IMR-90 (cell line): ENCODE measurements around the gene LAMC2. TPM values are rescaled to one million over a fixed set of nuclear protein-coding genes. Genes with fewer than 3 reads are reported as not detected.

Experiments
- ATAC-seq: fragments of 200-7000 bp; cut with Tn5 transposase; 2 replicates; pipeline ENCODE4 v1.9.1; 2020; ENCODE audit warnings: low read depth, mild to moderate bottlenecking, moderate library complexity
- BruUV-seq: library from RNA; stranded (reverse); fragments of 400-500 nt; replicated peaks from 2 replicates; lab custom pipeline; 2021; lab: Mats Ljungman, UMichigan
- CTCF ChIA-PET: fragments of 300-600 bp; formaldehyde crosslinking; extraction: SDS; loops from one replicate; lab custom pipeline; 2021; ENCODE audit warnings: antibody characterized with exemption; lab: Yijun Ruan, JAX
- POLR2A ChIA-PET: fragments of 300-600 bp; sonication (Branson Sonifier 250); formaldehyde crosslinking; loops from one replicate; lab custom pipeline; 2022; ENCODE audit warnings: antibody characterized with exemption; ENCODE audit not compliant: unreplicated experiment; lab: Charles Lee
- DNase-seq: peaks from one replicate; pipeline ENCODE4 v3.0.0; 2013
- H2AFZ ChIP-seq: replicated peaks from 2 replicates; pipeline ENCODE3; 2013; ENCODE audit warnings: low read length, mild to moderate bottlenecking; ENCODE audit not compliant: poor library complexity
- H2AK5ac ChIP-seq: 2 replicates; pipeline ENCODE4 v1.6.1; 2013; ENCODE audit warnings: low read depth, low read length, inconsistent platforms
- H2AK9ac ChIP-seq: replicated peaks from 2 replicates; pipeline ENCODE3; 2013; ENCODE audit warnings: mild to moderate bottlenecking, low read depth, low read length, moderate library complexity; ENCODE audit not compliant: poor library complexity
- H2BK120ac ChIP-seq: 2 replicates; pipeline ENCODE4 v1.6.1; 2013; ENCODE audit warnings: low read depth, low read length, inconsistent platforms
- H2BK15ac ChIP-seq: 3 replicates; pipeline ENCODE4 v1.6.1; 2013; ENCODE audit warnings: low read depth, low read length, inconsistent platforms
- H2BK20ac ChIP-seq: 2 replicates; pipeline ENCODE4 v1.6.1; 2013; ENCODE audit warnings: low read depth, mild to moderate bottlenecking, inconsistent platforms, low read length, moderate library complexity
- H2BK5ac ChIP-seq: 2 replicates; pipeline ENCODE4 v1.6.1; 2013; ENCODE audit warnings: mild to moderate bottlenecking, low read depth, low read length, inconsistent platforms; ENCODE audit not compliant: poor library complexity, severe bottlenecking
- H3K14ac ChIP-seq: replicated peaks from 2 replicates; pipeline ENCODE4 v1.6.1; 2013; ENCODE audit warnings: low read depth, low read length, inconsistent platforms
- H3K18ac ChIP-seq: 2 replicates; pipeline ENCODE4 v1.6.1; 2013; ENCODE audit warnings: low read depth, low read length, control low read depth
- H3K23ac ChIP-seq: 2 replicates; pipeline ENCODE4 v1.6.1; 2013; ENCODE audit warnings: low read depth, low read length, inconsistent platforms
- H3K27ac ChIP-seq: 2 replicates; pipeline ENCODE4 v1.5.1; 2013; ENCODE audit warnings: mild to moderate bottlenecking, control low read depth, low read length; ENCODE audit not compliant: insufficient read depth
- H3K27me3 ChIP-seq: 2 replicates; pipeline ENCODE4 v1.6.1; 2013; ENCODE audit warnings: low read length; ENCODE audit not compliant: control insufficient read depth, insufficient read depth
- H3K36me3 ChIP-seq: 2 replicates; pipeline ENCODE4 v1.6.1; 2013; ENCODE audit warnings: low read length, mixed read lengths; ENCODE audit not compliant: control insufficient read depth, insufficient read depth
- H3K4ac ChIP-seq: 2 replicates; pipeline ENCODE4 v1.6.1; 2013; ENCODE audit warnings: low read depth, low read length, inconsistent platforms
- H3K4me1 ChIP-seq: 2 replicates; pipeline ENCODE4 v1.6.1; 2013; ENCODE audit warnings: low read length, mixed read lengths; ENCODE audit not compliant: control insufficient read depth, insufficient read depth
- H3K4me2 ChIP-seq: 2 replicates; pipeline ENCODE4 v1.6.1; 2013; ENCODE audit warnings: low read depth, mild to moderate bottlenecking, control low read depth, low read length, moderate library complexity
- H3K4me3 ChIP-seq: 2 replicates; pipeline ENCODE4 v1.5.1; 2013; ENCODE audit warnings: low read depth, mild to moderate bottlenecking, control low read depth, low read length, moderate library complexity; ENCODE audit not compliant: insufficient read depth
- H3K56ac ChIP-seq: 2 replicates; pipeline ENCODE4 v1.6.1; 2013; ENCODE audit warnings: low read length, inconsistent platforms; ENCODE audit not compliant: insufficient read depth; ENCODE audit errors: extremely low read depth
- H3K79me1 ChIP-seq, 2 experiments: 2 replicates each; pipeline ENCODE4 v1.6.1; 2013; ENCODE audit warnings: low read length in 2 of 2, inconsistent platforms in 1 of 2, low read depth in 1 of 2
- H3K9ac ChIP-seq: 2 replicates; pipeline ENCODE4 v1.6.1; 2013; ENCODE audit warnings: low read depth, low read length, control low read depth
- H3K9me1 ChIP-seq: 2 replicates; pipeline ENCODE4 v1.6.1; 2013; ENCODE audit warnings: low read length, inconsistent platforms; ENCODE audit not compliant: insufficient read depth
- H3K9me3 ChIP-seq: 2 replicates; pipeline ENCODE4 v1.6.1; 2013; ENCODE audit warnings: low read length; ENCODE audit not compliant: control insufficient read depth, insufficient read depth
- H4K20me1 ChIP-seq: 2 replicates; pipeline ENCODE4 v1.6.1; 2013; ENCODE audit warnings: low read length, inconsistent platforms; ENCODE audit not compliant: insufficient read depth
- H4K5ac ChIP-seq: 2 replicates; pipeline ENCODE4 v1.6.1; 2013; ENCODE audit warnings: mild to moderate bottlenecking, low read depth, low read length, control low read depth
- H4K8ac ChIP-seq, 2 experiments: 2 replicates each; pipeline ENCODE4 v1.6.1; 2013; ENCODE audit warnings: low read depth in 2 of 2, low read length in 2 of 2, control low read depth in 1 of 2, inconsistent platforms in 1 of 2
- H4K91ac ChIP-seq: 2 replicates; pipeline ENCODE4 v1.6.1; 2013; ENCODE audit warnings: low read depth, low read length, inconsistent platforms; ENCODE audit not compliant: insufficient read depth
- BHLHE40 ChIP-seq: fragments of 150-350 bp; IDR thresholded peaks from 2 replicates; pipeline ENCODE4 v1.6.1; 2016; ENCODE audit warnings: mild to moderate bottlenecking, low read depth, low read length
- CEBPB ChIP-seq: IDR thresholded peaks from 2 replicates; pipeline ENCODE4 v1.6.1; 2012; ENCODE audit warnings: low read depth, low read length, improper control_type of control experiment
- FOS ChIP-seq: fragments of 150-350 bp; IDR thresholded peaks from 2 replicates; pipeline ENCODE4 v1.6.1; 2016; ENCODE audit warnings: low read depth, low read length
- MAFK ChIP-seq: IDR thresholded peaks from 2 replicates; pipeline ENCODE4 v1.6.1; 2012; ENCODE audit warnings: low read depth, low read length, improper control_type of control experiment
- MAZ ChIP-seq: IDR thresholded peaks from 2 replicates; pipeline ENCODE4 v1.6.1; 2012; ENCODE audit warnings: low read depth, mild to moderate bottlenecking, low read length, improper control_type of control experiment, moderate library complexity, borderline replicate concordance
- RAD21 ChIP-seq: IDR thresholded peaks from 2 replicates; pipeline ENCODE4 v1.6.1; 2012; ENCODE audit warnings: low read length, improper control_type of control experiment
- RCOR1 ChIP-seq: IDR thresholded peaks from 2 replicates; pipeline ENCODE4 v1.6.1; 2012; ENCODE audit warnings: mild to moderate bottlenecking, low read length, improper control_type of control experiment; ENCODE audit not compliant: insufficient replicate concordance
- RFX5 ChIP-seq: IDR thresholded peaks from 2 replicates; pipeline ENCODE4 v1.8.0; 2012; ENCODE audit warnings: low read depth, mild to moderate bottlenecking, low read length, moderate library complexity
- SMC3 ChIP-seq: fragments of 150-350 bp; IDR thresholded peaks from 2 replicates; pipeline ENCODE4 v1.6.1; 2016; ENCODE audit warnings: low read depth, mild to moderate bottlenecking, antibody characterized with exemption, low read length, moderate library complexity
- WGBS, 2 experiments: methylation state at CpG; one replicate each; pipeline versions ENCODE4 v1.1.5 to v1.1.7; 2013; ENCODE audit warnings: missing lambda C conversion rate in 2 of 2; ENCODE audit not compliant: insufficient read length in 1 of 2; ENCODE audit errors: extremely low coverage in 2 of 2; 5-methylcytosine and 5-hydroxymethylcytosine counted together
- dilution Hi-C: fragments of 300-500 bp; cut with HindIII; formaldehyde crosslinking; loops from one replicate; pipeline ENCODE4 v1.14.3; 2018; ENCODE audit warnings: low sequenced_read_pairs; ENCODE audit not compliant: unreplicated experiment
- in situ Hi-C: fragments of 300-500 bp; cut with MboI; formaldehyde crosslinking; loops from 3 replicates; pipeline ENCODE4 v1.14.3; 2019; ENCODE audit warnings: low sequenced_read_pairs, inconsistent platforms, mixed read lengths
- intact Hi-C: fragments of 100-400 bp; cut with micrococcal nuclease; formaldehyde crosslinking; loops from 2 replicates; pipeline ENCODE4 v1.10.0; 2022
- polyA plus RNA-seq, 3 experiments: library from polyadenylated mRNA; depleted of rRNA; stranded (reverse); fragments of >200 nt; gene quantifications; 2 replicates each; pipeline ENCODE4 v1.2.3, GENCODE V29; 2012; ENCODE audit warnings: low replicate concordance in 1 of 3
- total RNA-seq: library from RNA; depleted of rRNA; stranded (reverse); fragments of >200 nt; gene quantifications from 2 replicates; pipeline ENCODE4 v1.2.3, GENCODE V29; 2012
- TF ChIP-seq, protein P1 (sequence below): conservative IDR thresholded peaks from 2 replicates; pipeline ENCODE4 v1.5.1; 2012; ENCODE audit warnings: mild to moderate bottlenecking, low read depth, low read length, improper control_type of control experiment

The LAMC2 gene
- total and polyA plus RNA-seq, 2 of the 4 experiments (the other 2 are of a cell fraction): 2.3 to 2.8 TPM

- H3K36me3 ChIP-seq: no peaks in the 10 kb centered on the region
- H4K91ac ChIP-seq: no peak overlapping the region
- no peak overlapping the region for H4K5ac ChIP-seq
- no peak overlapping the region for H2BK15ac ChIP-seq
- DNase-seq (no peak), ATAC-seq (no peak)
- H3K4ac ChIP-seq: no peak overlapping the region
- H3K4me1 ChIP-seq: no peaks in the 10 kb centered on the region
- no peak overlapping the region for H2BK20ac ChIP-seq
- CTCF ChIA-PET: no interaction called here
- TF ChIP-seq MAZ (no peak), BHLHE40 (no peak), CEBPB (no peak), RFX5 (no peak), FOS (no peak), MAFK (no peak), SMC3 (no peak), RCOR1 (no peak), RAD21 (no peak)
- TF ChIP-seq, protein P1, sequence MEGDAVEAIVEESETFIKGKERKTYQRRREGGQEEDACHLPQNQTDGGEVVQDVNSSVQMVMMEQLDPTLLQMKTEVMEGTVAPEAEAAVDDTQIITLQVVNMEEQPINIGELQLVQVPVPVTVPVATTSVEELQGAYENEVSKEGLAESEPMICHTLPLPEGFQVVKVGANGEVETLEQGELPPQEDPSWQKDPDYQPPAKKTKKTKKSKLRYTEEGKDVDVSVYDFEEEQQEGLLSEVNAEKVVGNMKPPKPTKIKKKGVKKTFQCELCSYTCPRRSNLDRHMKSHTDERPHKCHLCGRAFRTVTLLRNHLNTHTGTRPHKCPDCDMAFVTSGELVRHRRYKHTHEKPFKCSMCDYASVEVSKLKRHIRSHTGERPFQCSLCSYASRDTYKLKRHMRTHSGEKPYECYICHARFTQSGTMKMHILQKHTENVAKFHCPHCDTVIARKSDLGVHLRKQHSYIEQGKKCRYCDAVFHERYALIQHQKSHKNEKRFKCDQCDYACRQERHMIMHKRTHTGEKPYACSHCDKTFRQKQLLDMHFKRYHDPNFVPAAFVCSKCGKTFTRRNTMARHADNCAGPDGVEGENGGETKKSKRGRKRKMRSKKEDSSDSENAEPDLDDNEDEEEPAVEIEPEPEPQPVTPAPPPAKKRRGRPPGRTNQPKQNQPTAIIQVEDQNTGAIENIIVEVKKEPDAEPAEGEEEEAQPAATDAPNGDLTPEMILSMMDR: no peak
- no TSS peak for BruUV-seq
- WGBS, 2 experiments: 80% methylated on average over 1 of the region's 8 CpGs; no CpG with 5 or more reads in 1 of the 2 experiments
- H2BK120ac ChIP-seq: no peak overlapping the region
- H4K8ac ChIP-seq: no peak overlapping the region
- H3K9ac ChIP-seq: no peak overlapping the region
- no peaks in the 10 kb centered on the region for H3K27me3 ChIP-seq
- no peak overlapping the region for H3K27ac ChIP-seq
- no peak overlapping the region for H3K14ac ChIP-seq
- no peak overlapping the region for H3K18ac ChIP-seq
- no peak overlapping the region for H3K23ac ChIP-seq
- no peak overlapping the region for H2BK5ac ChIP-seq
- no peaks in the 10 kb centered on the region for H3K9me1 ChIP-seq
- H2AK5ac ChIP-seq: no peak overlapping the region; the same call in 1 of the 2 replicates
- H3K9me3 ChIP-seq: peaks cover 6% of the 10 kb centered on the region
- H2AK9ac ChIP-seq: no peak overlapping the region
- POLR2A ChIA-PET: no interaction called here
- H3K4me3 ChIP-seq: no peak overlapping the region
- no peak overlapping the region for H3K56ac ChIP-seq
- H2AFZ ChIP-seq: no peak overlapping the region
- no peaks in the 10 kb centered on the region for H3K79me1 ChIP-seq
- dilution Hi-C loops: no loop called here
- in situ Hi-C loops: no loop called here
- no peaks in the 10 kb centered on the region for H4K20me1 ChIP-seq
- no peak overlapping the region for H3K4me2 ChIP-seq
- intact Hi-C loops: no loop called here
Observed at GRCh38 chr1:183251959-183252450, 65.9 kb downstream of the LAMC2 start.
